ENCODE measurements around the gene TMEM255A. TPM values are rescaled to one million over a fixed set of nuclear protein-coding genes. Genes with fewer than 3 reads are reported as not detected.

TMEM255A gene
- total and polyA plus RNA-seq, 2 of the 4 experiments (the other 2 are of a cell fraction), result 0.03 TPM; not detected in 1

DNA sequence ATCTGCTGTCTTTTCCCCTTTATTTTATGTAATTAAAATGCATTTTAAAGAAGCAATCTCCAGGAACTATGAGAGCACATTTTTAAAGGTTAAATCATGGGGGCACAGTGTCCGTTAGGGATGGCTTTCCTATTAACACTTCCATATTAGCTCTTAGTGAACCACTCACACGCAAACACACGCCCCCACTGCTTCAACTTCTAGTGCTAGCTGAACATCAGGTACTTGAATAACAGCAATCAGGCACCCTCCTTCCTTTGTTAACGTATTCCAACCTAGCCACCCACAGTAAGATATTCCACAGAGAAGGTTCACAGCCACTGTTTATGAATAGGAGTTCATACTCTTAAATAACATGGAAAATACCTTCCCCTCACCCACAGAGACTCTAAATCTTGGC, 9.3 kb downstream of the TMEM255A start:
- ChIA-PET POLR2A (ENCODE audit: unreplicated experiment) (no interaction called here), CTCF (no interaction called here)
- BruUV-seq (replicated peaks), result no TSS peak
- Histone ChIP-seq H4K5ac (ENCODE audit: low read depth, low read length) (no peak overlapping the region), H3K23ac (ENCODE audit: low read depth, low read length) (no peak overlapping the region), H4K8ac (ENCODE audit: low read depth in 2 of 2, low read length in 2 of 2) (no peak overlapping the region), H3K27ac (ENCODE audit: insufficient read depth, low read length) (no peak overlapping the region), H3K9me3 (ENCODE audit: control insufficient read depth, insufficient read depth, low read length) (no peaks in the 10 kb centered on the region), H2BK5ac (ENCODE audit: low read depth, low read length, poor library complexity, severe bottlenecking) (no peak overlapping the region), H3K79me1 (ENCODE audit: low read depth in 1 of 2, low read length in 2 of 2) (no peaks in the 10 kb centered on the region), H3K18ac (ENCODE audit: low read depth, low read length) (no peak overlapping the region), H3K56ac (ENCODE audit: extremely low read depth, insufficient read depth, low read length) (no peak overlapping the region), H3K27me3 (ENCODE audit: control insufficient read depth, insufficient read depth, low read length) (peaks cover 6% of the 10 kb centered on the region), H3K4me1 (ENCODE audit: control insufficient read depth, insufficient read depth, low read length) (no peaks in the 10 kb centered on the region), H3K36me3 (ENCODE audit: control insufficient read depth, insufficient read depth, low read length) (no peaks in the 10 kb centered on the region), H2AK5ac (ENCODE audit: low read depth, low read length) (no peak overlapping the region), H4K20me1 (ENCODE audit: insufficient read depth, low read length) (no peaks in the 10 kb centered on the region), H3K4ac (ENCODE audit: low read depth, low read length) (no peak overlapping the region), H2AK9ac (replicated peaks; ENCODE audit: low read depth, low read length, poor library complexity) (no peak overlapping the region), H3K4me3 (ENCODE audit: insufficient read depth, low read depth, low read length) (no peak overlapping the region), H3K14ac (replicated peaks; ENCODE audit: low read depth, low read length) (no peak overlapping the region), H2BK120ac (ENCODE audit: low read depth, low read length) (no peak overlapping the region), H2AFZ (replicated peaks; ENCODE audit: low read length, poor library complexity) (no peak overlapping the region), H2BK20ac (ENCODE audit: low read depth, low read length) (no peak overlapping the region), H2BK15ac (ENCODE audit: low read depth, low read length) (no peak overlapping the region), H3K9ac (ENCODE audit: low read depth, low read length) (no peak overlapping the region), H3K4me2 (ENCODE audit: low read depth, low read length) (no peak overlapping the region), H4K91ac (ENCODE audit: insufficient read depth, low read depth, low read length) (no peak overlapping the region), H3K9me1 (ENCODE audit: insufficient read depth, low read length) (no peaks in the 10 kb centered on the region)
- ATAC-seq (ENCODE audit: low read depth), result no peak
- 10% methylated on average over 2 of the region's 4 CpGs; no CpG with 5 or more reads in 1 of the 2 experiments for WGBS, 2 experiments (ENCODE audit: extremely low coverage in 2 of 2, insufficient read length in 1 of 2)
- in situ Hi-C loops (cut with MboI; ENCODE audit: low sequenced_read_pairs), result no loop called here
- no peak for DNase-seq
- dilution Hi-C loops (cut with HindIII; ENCODE audit: low sequenced_read_pairs, unreplicated experiment), result no loop called here
- intact Hi-C loops (cut with micrococcal nuclease), result no loop called here
- TF ChIP-seq MXI1 (IDR thresholded peaks at IDR 0.05; ENCODE audit: borderline replicate concordance, low read depth, low read length) (no peak), POLR2A (IDR thresholded peaks at IDR 0.05; ENCODE audit: low read depth, low read length) (no peak), CHD1 (IDR thresholded peaks at IDR 0.05; ENCODE audit: low read depth, low read length) (no peak), MAZ (IDR thresholded peaks at IDR 0.05; ENCODE audit: borderline replicate concordance, low read depth, low read length) (no peak), RFX5 (IDR thresholded peaks at IDR 0.05; ENCODE audit: low read depth, low read length) (no peak), MAFK (IDR thresholded peaks at IDR 0.05; ENCODE audit: low read depth, low read length) (no peak), RCOR1 (IDR thresholded peaks at IDR 0.05; ENCODE audit: insufficient replicate concordance, low read length) (no peak), FOS (IDR thresholded peaks at IDR 0.05; ENCODE audit: low read depth, low read length) (no peak), NFE2L2 (IDR thresholded peaks at IDR 0.05; ENCODE audit: low read depth, low read length) (no peak), RAD21 (IDR thresholded peaks at IDR 0.05; ENCODE audit: low read length) (no peak), CEBPB (IDR thresholded peaks at IDR 0.05; ENCODE audit: low read depth, low read length) (no peak)
- TF ChIP-seq, protein P1, sequence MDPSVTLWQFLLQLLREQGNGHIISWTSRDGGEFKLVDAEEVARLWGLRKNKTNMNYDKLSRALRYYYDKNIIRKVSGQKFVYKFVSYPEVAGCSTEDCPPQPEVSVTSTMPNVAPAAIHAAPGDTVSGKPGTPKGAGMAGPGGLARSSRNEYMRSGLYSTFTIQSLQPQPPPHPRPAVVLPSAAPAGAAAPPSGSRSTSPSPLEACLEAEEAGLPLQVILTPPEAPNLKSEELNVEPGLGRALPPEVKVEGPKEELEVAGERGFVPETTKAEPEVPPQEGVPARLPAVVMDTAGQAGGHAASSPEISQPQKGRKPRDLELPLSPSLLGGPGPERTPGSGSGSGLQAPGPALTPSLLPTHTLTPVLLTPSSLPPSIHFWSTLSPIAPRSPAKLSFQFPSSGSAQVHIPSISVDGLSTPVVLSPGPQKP (IDR thresholded peaks at IDR 0.05; ENCODE audit: borderline replicate concordance, low read depth, low read length), result no peak
- TF ChIP-seq, protein P2, sequence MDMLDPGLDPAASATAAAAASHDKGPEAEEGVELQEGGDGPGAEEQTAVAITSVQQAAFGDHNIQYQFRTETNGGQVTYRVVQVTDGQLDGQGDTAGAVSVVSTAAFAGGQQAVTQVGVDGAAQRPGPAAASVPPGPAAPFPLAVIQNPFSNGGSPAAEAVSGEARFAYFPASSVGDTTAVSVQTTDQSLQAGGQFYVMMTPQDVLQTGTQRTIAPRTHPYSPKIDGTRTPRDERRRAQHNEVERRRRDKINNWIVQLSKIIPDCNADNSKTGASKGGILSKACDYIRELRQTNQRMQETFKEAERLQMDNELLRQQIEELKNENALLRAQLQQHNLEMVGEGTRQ (IDR thresholded peaks at IDR 0.05; ENCODE audit: low read depth, low read length), result no peak
- TF ChIP-seq, protein P3, sequence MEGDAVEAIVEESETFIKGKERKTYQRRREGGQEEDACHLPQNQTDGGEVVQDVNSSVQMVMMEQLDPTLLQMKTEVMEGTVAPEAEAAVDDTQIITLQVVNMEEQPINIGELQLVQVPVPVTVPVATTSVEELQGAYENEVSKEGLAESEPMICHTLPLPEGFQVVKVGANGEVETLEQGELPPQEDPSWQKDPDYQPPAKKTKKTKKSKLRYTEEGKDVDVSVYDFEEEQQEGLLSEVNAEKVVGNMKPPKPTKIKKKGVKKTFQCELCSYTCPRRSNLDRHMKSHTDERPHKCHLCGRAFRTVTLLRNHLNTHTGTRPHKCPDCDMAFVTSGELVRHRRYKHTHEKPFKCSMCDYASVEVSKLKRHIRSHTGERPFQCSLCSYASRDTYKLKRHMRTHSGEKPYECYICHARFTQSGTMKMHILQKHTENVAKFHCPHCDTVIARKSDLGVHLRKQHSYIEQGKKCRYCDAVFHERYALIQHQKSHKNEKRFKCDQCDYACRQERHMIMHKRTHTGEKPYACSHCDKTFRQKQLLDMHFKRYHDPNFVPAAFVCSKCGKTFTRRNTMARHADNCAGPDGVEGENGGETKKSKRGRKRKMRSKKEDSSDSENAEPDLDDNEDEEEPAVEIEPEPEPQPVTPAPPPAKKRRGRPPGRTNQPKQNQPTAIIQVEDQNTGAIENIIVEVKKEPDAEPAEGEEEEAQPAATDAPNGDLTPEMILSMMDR (conservative IDR thresholded peaks at IDR 0.05; ENCODE audit: low read depth, low read length), result no peak
